Hepatocyte (in vitro differentiated cells): ENCODE measurements around the gene MAPK8IP3. TPM values are rescaled to one million over a fixed set of nuclear protein-coding genes. Genes with fewer than 3 reads are reported as not detected.

Experiments used
- DNase-seq: peaks from one replicate; pipeline ENCODE4 v3.0.0-alpha.2; 2016; ENCODE audit warnings: low spot score
- H2AFZ ChIP-seq: fragments of 200-600 bp; sonication (generic); 2 replicates; pipeline ENCODE4 v1.6.0; 2016; ENCODE audit warnings: antibody characterized with exemption, mild to moderate bottlenecking
- H3K27ac ChIP-seq: fragments of 200-600 bp; sonication (generic); 2 replicates; pipeline ENCODE4 v1.5.1; 2016; ENCODE audit warnings: mild to moderate bottlenecking
- H3K27me3 ChIP-seq: fragments of 200-600 bp; sonication (generic); 2 replicates; pipeline ENCODE4 v1.6.1; 2016
- H3K36me3 ChIP-seq: fragments of 200-600 bp; sonication (generic); replicated peaks from 2 replicates; pipeline ENCODE4 v1.5.1; 2016; ENCODE audit warnings: low read depth; ENCODE audit not compliant: insufficient read depth
- H3K4me1 ChIP-seq: fragments of 200-600 bp; sonication (generic); 2 replicates; pipeline ENCODE4 v1.5.1; 2016; ENCODE audit warnings: mild to moderate bottlenecking, moderate library complexity; ENCODE audit not compliant: insufficient read depth
- H3K4me2 ChIP-seq: fragments of 200-600 bp; sonication (generic); 2 replicates; pipeline ENCODE4 v1.6.0; 2016
- H3K4me3 ChIP-seq: fragments of 200-600 bp; sonication (generic); 2 replicates; pipeline ENCODE4 v1.5.1; 2016; ENCODE audit warnings: mild to moderate bottlenecking
- H3K79me2 ChIP-seq: fragments of 200-600 bp; sonication (generic); 2 replicates; pipeline ENCODE4 v1.6.0; 2017; ENCODE audit warnings: mild to moderate bottlenecking
- H3K9me2 ChIP-seq: fragments of 200-600 bp; sonication (generic); replicated peaks from 2 replicates; pipeline ENCODE4 v1.6.0; 2017; ENCODE audit warnings: mild to moderate bottlenecking; ENCODE audit not compliant: insufficient read depth
- H3K9me3 ChIP-seq: fragments of 200-600 bp; sonication (generic); 2 replicates; pipeline ENCODE4 v1.5.1; 2016; ENCODE audit warnings: low read depth, mild to moderate bottlenecking
- H4K20me1 ChIP-seq: fragments of 200-600 bp; sonication (generic); 2 replicates; pipeline ENCODE4 v1.6.0; 2016; ENCODE audit warnings: mild to moderate bottlenecking; ENCODE audit not compliant: insufficient read depth, poor library complexity, severe bottlenecking
- CTCF ChIP-seq: fragments of 200-600 bp; sonication (generic); IDR thresholded peaks from 2 replicates; pipeline ENCODE4 v1.5.1; 2016; ENCODE audit warnings: antibody characterized with exemption, mild to moderate bottlenecking; ENCODE audit not compliant: poor library complexity
- EZH2 ChIP-seq: fragments of 200-600 bp; sonication (generic); IDR thresholded peaks from 2 replicates; pipeline ENCODE4 v1.6.1; 2016; ENCODE audit warnings: antibody characterized with exemption, mild to moderate bottlenecking, borderline replicate concordance
- EZH2phosphoT487 ChIP-seq: fragments of 200-600 bp; sonication (generic); IDR thresholded peaks from one replicate; pipeline ENCODE4 v1.6.1; 2018; ENCODE audit warnings: antibody characterized with exemption, mild to moderate bottlenecking, low read depth, moderate library complexity; ENCODE audit not compliant: unreplicated experiment, severe bottlenecking
- WGBS: methylation state at CpG from one replicate; pipeline ENCODE4 v1.1.6; 2016; ENCODE audit warnings: low lambda C conversion rate; ENCODE audit errors: missing lambda C conversion rate; 5-methylcytosine and 5-hydroxymethylcytosine counted together
- polyA plus RNA-seq: library from polyadenylated mRNA; unstranded; fragments of >200 nt; fragmentation: Nextera tagmentation; extraction: Ambion mirVana; gene quantifications from 2 replicates; pipeline ENCODE4 v1.2.1, GENCODE V29; 2016
- total RNA-seq: library from RNA; depleted of rRNA; stranded (reverse); fragments of >200 nt; gene quantifications from 2 replicates; pipeline ENCODE4 v1.2.3, GENCODE V29; 2014

Gene MAPK8IP3
- total and polyA plus RNA-seq, 2 experiments from 2014 or later: 42.3 to 44.9 TPM

- Histone ChIP-seq H3K4me3 (no peak overlapping the region), H3K79me2 (no peaks in the 10 kb centered on the region), H3K9me3 (no peaks in the 10 kb centered on the region), H3K36me3 (no peaks in the 10 kb centered on the region), H3K9me2 (no peaks in the 10 kb centered on the region), H3K4me1 (no peaks in the 10 kb centered on the region), H4K20me1 (no peaks in the 10 kb centered on the region), H3K27ac (peak overlapping the region; percentile 46), H3K4me2 (no peak overlapping the region), H3K27me3 (no peaks in the 10 kb centered on the region), H2AFZ (no peak overlapping the region)
- DNase-seq: no peak
- WGBS: 83% methylated on average over 25 of the region's 25 CpGs
- no peak for TF ChIP-seq EZH2phosphoT487
- no peak for TF ChIP-seq CTCF
- no peak for TF ChIP-seq EZH2
Observed at GRCh38 chr16:1745181-1745899, 39.3 kb downstream of the MAPK8IP3 start.

GRCh38 chr16:1745900-1746692 lies 40.1 kb downstream of the MAPK8IP3 start:
- Histone ChIP-seq H3K9me3 (no peaks in the 10 kb centered on the region), H3K4me2 (no peak overlapping the region), H3K4me3 (no peak overlapping the region), H3K4me1 (no peaks in the 10 kb centered on the region), H3K9me2 (no peaks in the 10 kb centered on the region), H3K79me2 (no peaks in the 10 kb centered on the region), H2AFZ (no peak overlapping the region), H3K36me3 (no peaks in the 10 kb centered on the region), H4K20me1 (no peaks in the 10 kb centered on the region), H3K27me3 (no peaks in the 10 kb centered on the region), H3K27ac (peak overlapping the region; percentile 46)
- no peak for DNase-seq
- WGBS: 94% methylated on average over 29 of the region's 29 CpGs
- TF ChIP-seq CTCF (no peak), EZH2 (no peak), EZH2phosphoT487 (no peak)

GRCh38 chr16:1746693-1747195 lies 40.7 kb downstream of the MAPK8IP3 start:
- DNase-seq: no peak
- Histone ChIP-seq H3K79me2 (no peaks in the 10 kb centered on the region), H3K4me2 (no peak overlapping the region), H3K36me3 (no peaks in the 10 kb centered on the region), H3K9me2 (no peaks in the 10 kb centered on the region), H3K27ac (no peak overlapping the region), H4K20me1 (no peaks in the 10 kb centered on the region), H3K9me3 (no peaks in the 10 kb centered on the region), H2AFZ (no peak overlapping the region), H3K4me3 (no peak overlapping the region), H3K4me1 (no peaks in the 10 kb centered on the region), H3K27me3 (no peaks in the 10 kb centered on the region)
- WGBS: 95% methylated on average over 31 of the region's 31 CpGs
- TF ChIP-seq EZH2 (no peak), EZH2phosphoT487 (no peak), CTCF (no peak)
